ENCODE data around the gene PDGFB.

- TF ChIP-seq CTCF (IDR thresholded peaks at IDR 0.05) (no peak), POLR2A (IDR thresholded peaks at IDR 0.05) (no peak)
These were observed 29.4 kb upstream of the PDGFB start for GRCh38 chr22:39273950-39274887.
